ENCODE measurements around the gene BLID.

BLID gene

DNA sequence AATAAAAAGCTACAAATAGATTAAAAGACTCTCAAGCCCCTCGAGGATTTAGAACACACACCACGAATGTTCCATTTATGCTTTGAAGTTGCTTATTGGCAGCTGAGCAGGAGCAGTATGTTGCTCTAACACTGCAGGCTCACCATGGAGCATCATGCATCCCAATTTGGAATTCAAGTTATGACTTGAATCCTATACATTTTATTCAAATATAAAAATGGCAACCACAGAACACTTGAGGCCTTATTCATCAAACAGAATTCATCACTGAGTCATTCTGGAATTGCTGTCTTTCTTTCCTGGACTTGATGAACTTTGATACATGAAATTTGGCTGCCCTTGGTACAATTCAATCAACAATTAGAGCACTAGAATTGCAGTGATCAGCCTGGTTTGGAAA is 24.5 kb upstream of the BLID start:
- no peak for DNase-seq (ENCODE audit: low read depth in 2 of 3, low spot score in 2 of 3)

DNA sequence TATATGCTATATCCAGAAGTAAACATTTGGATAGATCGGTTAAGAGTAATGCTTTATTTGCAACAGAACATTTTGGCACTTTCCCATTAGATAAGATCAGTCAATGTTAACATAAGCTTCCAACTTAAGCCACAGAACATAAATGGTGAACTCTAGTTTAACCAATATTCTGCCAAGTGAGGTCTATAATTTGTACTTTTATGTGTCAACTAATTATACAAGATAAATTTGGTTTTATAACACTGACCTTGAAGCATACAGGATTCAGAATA is 23.5 kb upstream of the BLID start:
- DNase-seq (ENCODE audit: low read depth in 2 of 3, low spot score in 2 of 3) = no peak

DNA sequence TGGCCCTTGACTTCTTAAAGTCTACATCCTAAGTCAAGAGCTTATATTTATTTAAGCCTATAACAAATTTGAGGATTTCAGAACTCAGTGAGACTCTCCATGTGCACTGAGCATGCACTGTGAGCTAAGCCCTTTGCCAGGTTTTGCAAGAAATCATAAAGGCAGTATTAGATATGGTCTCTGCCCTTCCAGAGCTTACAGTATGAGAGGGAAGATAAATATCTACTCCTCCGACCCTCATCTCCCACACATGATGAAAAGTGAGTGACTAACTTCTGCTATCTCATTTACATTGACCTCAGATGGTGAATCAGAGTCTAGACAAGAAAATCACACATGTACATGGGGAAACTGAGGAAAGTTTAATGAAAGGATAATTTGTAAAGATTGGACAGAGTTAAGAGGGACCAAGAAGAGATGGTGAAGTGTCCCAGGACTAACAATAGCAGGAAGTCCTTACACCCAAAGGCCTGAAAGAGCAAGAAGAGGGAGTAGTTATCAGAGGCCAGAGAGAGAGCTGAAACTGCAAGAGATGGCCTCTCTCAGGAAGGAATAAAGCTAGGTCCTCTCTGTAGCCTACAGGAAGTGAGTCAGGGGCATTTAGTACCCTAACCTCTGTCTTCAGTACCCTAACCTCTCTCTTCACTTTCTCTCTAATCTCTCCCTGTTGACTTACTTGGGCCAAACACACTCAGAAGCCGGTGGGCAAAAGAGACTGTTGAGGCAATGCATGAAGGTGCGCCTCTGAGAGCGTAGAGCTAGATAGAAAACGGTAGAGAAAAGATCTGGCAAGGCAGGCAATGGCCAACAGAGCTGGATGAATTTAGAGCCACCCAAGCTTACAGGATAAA is 23.0 kb upstream of the BLID start:
- no peak for DNase-seq (ENCODE audit: low read depth in 2 of 3, low spot score in 2 of 3)

DNA sequence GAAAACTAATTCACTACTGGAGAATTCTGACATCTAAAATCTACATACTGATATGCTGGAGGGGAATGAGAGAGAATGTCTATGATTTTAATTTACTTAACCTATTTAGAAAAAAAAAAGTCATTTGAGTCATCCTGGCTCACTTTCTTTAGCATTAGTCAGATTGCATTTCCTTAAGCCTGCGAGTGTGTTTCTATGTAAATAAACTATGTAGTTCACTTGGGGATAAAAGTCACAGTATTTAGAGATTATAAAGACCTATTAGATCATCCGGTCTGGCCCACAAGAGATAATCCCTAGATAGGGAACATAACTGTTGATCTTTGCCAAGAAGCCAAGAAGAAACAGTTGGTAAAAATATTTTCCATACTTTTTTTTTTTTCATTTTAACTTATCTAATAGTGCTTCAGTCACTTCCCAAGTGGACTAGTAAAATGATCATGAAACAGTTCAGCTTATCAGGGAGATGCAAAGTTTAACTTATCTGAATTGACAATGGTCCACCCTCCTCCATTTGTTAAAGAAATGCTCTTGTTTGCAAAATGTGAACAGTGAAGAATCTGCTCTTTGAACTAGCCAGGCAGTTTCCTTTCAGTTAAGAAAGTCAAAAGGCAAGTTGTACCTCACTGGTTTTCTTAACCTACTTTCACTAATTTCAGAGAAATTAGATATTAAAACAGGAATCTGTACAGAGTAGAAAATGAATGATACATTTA is 21.2 kb upstream of the BLID start:
- no peak for DNase-seq (ENCODE audit: low read depth in 2 of 3, low spot score in 2 of 3)

DNA sequence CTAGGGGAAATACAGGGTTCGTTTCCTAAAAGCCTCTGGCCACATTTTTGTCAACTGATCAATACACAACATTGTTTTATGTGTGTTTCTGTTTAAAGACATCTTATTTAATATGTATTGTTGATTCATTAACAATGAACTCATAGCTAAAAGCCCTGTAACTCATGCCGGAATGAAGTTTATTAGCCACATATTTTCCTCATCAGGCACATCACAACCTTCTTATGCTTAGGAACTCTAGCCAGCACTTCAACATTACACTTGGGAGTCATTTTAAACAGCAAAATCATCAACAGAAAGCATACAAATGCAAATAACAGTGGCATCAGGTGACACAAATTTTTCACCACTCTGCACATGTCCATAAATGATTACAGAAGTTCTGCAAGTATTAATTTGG is 15.1 kb upstream of the BLID start:
- no peak for DNase-seq (ENCODE audit: low read depth in 2 of 3, low spot score in 2 of 3)

DNA sequence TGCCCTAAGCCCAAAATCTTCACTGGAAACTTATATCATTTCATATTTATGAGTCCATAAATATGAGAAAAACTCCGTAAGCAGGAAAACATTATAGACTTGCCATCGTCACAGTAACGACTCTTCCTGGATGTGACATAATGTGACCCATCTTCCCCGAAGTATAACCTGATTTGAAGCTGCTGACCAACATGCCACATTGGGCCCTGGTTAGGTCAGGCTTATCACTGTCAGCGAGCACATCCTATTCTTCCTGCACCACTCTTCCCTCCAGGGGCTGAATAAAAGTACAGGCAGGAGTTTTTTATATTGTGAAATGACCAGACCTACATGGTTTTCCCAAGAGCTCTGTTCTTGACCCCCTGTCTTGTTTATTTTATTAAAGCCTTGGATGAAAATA is 12.1 kb upstream of the BLID start:
- no peak for DNase-seq (ENCODE audit: low read depth in 2 of 3, low spot score in 2 of 3)

DNA sequence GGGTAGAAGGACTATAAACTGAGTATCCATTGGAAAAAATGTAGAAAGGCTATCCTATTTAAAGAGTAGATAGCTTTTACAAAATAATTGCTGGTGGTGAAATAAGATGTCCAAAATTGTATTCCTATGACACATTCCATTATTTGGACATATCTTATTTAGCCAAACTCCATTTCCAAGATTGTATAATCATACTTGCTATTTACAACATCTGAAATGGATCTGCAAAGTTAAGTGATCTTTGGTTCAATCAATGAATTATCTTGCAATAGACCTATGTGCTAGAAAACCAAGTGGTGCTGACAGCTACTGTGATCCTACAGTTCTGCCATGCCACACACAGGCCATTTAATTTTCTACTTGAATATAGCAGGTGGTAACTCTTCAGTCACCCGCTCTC is 11.0 kb upstream of the BLID start:
- no peak for DNase-seq (ENCODE audit: low read depth in 2 of 3, low spot score in 2 of 3)

DNA sequence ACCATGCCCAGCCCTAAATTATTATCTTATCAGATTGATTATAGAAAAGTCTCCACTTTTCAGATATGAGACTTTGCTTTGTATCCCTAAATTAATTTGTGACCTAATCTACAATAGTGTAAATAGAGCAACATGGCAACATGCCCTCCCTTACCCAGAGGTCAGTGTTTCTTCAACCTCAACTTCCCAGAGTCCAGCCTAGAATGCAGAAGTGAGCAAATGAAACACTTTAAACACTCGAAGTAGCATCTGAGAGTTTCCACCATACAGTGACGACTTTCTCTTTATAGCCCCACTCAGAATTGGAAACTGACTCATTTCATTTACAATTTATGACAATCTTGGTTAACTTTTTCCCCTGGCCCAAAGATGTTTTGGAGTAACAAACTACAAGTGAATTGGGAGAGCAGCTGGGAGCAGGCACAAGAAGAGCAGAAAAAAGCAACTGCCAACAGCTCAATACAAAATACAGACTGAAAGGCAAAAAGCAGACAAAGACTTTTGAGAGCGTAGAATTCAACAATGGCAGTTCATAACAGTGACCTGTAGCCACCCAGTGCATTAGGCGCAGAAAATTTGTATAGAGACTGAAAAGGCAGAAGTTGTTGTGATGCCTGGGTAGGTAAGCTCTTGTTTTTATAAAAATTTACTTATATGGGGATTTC is 10.1 kb upstream of the BLID start:
- no peak for DNase-seq (ENCODE audit: low read depth in 2 of 3, low spot score in 2 of 3)

DNA sequence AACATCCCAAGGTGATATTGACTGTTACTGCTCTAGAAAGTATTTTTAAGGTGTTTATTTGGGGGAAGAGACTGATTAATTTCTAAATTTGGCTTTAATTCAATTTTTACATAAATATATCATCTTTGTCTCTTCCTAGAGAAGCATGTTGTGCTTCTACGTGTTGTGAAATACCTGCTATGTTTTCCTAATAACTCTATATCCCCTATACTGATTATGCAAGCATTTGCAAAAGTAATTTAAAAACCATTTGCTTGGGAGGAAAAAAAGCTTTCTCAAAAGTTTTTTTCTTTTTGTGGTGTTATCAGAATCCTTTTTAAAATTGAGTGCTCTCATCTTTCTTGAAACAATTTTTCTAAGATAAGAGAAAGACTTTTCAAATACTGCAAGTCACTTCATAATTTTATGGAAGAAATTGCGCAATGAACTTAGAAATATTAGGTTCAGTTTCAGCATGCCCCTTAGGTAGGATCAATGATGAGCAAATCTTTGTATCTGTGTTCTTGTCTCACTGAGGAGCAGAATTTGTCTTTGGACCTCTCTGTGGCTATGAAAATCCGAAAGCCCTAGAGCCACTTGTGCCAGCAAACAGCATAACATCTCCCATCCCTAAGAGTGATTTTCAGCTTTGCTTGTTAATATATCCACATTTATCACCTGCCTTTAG is 7.4 kb upstream of the BLID start:
- DNase-seq (ENCODE audit: low read depth in 2 of 3, low spot score in 2 of 3) = no peak

DNA sequence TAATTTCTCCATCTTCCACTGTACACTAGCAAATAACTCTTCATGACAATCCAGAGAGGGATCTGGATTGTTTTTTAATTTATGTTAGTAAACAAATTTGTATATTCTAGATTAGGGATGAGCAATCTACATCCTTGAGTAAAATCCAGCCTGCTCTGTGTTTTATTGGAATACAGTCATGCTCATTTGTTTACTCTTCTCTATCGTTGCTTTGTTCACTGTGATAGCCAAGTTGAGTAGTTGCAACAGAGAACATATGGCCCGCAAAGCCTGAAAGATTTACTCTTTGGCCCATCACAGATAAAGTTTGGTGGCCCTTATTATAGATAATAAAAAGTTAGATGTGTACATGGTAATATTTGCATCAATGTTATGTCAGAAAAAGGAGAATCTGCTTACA is 6.2 kb upstream of the BLID start:
- no peak for DNase-seq (ENCODE audit: low read depth in 2 of 3, low spot score in 2 of 3)

DNA sequence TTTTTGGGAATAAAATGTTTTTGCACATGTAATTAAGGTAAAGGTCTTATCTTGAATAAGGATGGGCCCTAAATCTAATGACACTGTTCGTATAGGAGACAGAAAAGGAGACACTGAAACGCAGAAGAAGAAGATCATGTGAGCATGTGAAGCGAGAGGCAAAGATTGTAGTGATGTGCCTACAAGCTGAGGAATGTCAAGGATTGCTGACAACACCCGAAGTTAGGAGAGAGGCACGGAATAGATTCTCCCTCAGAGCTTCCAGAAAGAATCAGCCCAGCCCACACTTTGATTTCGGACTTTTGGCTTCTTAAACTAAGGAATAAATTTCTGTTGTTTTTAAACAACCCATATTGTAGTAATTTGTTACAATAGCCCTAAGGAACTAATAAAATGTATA is 4.1 kb upstream of the BLID start:
- DNase-seq (ENCODE audit: low read depth in 2 of 3, low spot score in 2 of 3) = no peak

DNA sequence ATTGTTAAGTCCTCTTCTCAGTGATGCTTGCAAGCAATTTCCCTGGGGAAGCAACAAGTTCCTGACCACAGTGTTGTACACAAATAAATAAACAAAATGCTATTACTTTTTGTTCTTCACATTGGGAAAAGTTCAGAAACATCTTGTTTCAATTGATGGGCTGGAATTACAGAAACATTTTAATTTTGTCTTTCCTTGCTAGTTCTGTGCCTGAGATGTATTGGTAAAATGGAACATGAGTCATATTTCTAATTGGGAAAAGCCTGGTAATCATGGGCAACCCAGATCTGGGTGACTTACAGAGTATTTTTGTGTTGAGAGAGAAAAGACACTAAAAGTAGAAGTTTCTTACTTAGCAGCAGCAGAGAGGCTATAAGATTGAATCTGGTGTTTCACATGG is 576 bp upstream of the BLID start:
- no peak for DNase-seq (ENCODE audit: low read depth in 2 of 3, low spot score in 2 of 3)

DNA sequence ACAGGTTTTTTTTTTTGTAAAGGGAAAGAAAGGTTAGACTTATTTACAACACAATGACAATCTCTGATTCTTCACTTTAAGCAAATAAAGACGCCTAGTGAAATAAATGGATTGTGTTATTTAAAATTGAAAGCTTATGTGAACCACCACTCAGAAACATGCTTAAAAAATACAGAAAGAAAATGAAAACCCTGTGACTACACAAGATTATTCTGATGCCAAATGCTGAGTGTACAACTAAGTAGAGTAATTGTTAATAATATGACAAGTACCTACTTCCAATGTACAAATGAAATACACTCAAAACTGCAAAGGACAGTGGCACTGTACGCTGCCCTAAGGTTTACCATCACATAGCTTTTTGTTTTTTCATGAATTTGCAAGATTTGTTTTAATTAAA is 1.0 kb downstream of the BLID start:
- DNase-seq (ENCODE audit: low read depth in 2 of 3, low spot score in 2 of 3) = no peak

DNA sequence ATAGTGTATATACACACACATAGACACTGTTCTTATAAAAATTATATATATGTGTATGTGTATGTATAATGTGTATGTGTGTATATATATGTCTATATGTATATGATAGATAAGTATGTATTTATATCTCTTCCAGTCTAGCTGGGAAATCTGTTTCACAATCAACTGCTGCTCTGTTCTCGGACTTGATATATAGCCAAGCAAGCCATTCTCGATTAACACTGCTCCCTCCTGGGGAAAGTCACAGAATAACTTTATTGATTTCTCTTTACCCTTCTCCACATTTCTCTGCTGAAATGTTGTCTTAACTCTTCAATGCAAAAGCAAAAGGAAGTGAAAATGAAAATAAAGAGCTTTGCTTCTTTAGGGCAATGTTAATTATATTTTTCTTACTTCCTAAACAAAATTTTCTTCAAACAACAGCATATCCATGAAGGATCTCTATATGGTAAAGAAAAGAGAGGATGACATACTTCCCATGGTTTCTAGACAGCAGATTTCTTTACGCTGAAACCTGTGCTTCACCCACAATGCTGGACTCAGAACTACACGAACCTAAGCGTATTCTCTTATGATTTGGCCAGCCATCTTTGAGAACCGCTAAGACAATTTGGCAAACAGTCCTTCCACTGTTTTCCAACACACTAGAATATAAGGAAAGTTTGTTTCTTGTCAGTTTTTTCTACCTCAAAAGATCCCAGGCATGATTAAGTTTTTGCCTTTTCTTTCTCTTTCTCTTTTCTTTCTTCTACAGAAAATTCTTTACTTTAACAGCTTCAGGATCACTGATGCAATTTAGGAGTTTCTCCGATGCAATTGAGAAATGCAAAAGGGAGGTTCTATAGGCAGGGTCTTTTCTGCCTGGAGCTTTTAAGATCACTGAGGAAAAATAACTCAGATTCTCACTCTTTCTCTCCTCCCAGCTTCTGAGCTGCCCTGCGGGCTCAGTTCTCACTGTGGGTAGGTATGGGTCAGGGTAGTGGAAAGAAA is 1.9 kb downstream of the BLID start:
- no peak for DNase-seq (ENCODE audit: low read depth in 2 of 3, low spot score in 2 of 3)

DNA sequence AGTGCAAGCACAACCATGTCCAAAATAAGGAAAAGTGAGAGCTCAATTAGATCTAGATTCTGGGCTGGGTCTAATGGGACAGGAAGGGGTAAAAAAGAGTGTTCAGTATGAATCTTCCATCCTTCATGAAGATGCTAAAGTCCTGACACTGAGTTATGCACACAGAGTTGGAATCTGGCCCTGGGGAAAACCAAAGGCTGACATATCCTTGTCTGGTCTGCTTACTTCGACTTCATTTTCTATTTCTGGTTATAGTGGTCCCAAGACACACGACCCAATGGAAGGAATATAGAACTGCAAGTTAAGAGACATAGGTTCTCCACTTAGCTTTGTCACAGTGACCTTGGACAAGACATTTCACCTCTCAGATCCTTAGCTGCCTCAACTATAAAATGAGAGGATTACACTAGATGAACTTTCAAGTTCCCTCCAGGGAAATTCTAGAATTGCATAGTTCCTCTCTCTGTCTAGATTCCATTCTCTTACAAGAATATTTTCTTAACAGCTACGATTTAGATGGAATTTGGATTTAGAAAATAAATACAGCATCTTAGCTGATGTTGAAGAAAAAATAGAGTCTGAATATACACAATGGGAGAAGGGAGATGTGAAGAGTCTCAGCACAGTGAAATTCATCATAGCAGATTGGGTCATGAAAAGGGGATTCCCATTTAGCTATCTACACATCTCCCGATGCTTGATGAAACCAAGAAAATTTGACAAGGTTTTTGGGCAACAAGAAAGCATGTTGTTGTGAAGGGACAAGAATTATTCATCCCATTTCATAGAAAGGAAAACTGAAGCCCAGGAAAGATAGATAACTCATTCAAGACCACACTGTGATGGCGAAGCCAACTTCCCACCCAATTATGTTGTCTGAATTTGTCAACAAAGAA is 3.3 kb downstream of the BLID start:
- DNase-seq (ENCODE audit: low read depth in 2 of 3, low spot score in 2 of 3) = no peak

DNA sequence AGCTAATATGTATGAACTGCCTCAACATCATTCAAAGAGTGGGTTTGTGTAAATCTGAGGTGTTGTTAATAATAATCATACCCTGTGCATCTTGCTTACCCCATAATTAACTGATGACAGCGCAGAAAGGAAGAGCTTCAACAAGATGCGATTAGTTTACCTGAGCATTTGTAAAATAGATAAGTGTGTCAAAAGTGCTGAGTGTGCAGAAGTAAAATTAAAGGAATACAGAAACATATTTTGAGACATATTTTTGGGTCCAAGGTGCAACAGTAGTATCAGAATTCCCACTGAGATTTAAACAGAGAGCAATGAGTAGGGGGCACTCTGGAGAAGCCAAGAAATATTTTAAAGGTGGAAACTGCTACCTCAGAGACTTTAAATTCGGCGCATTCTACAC is 6.1 kb downstream of the BLID start:
- no peak for DNase-seq (ENCODE audit: low read depth in 2 of 3, low spot score in 2 of 3)

DNA sequence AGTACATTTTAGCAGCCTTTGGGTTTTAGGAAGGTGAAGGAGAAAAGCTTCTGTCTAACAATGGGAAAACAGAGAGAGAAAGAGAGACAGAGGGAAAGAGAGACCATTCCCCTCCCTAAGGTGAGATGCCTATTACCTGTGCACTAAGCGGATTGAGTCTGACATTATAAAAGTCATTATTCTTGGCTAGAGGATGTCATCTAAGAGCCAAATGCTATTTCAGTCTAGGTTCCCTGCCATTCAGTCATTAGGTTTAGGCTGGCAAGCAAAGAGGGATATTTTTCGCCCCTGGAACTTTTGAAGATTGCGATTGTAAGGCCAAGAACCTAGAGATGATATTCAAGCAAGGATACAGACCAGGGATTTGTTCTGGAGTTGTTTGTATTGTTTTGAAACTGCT is 7.2 kb downstream of the BLID start:
- DNase-seq (ENCODE audit: low read depth in 2 of 3, low spot score in 2 of 3) = no peak

DNA sequence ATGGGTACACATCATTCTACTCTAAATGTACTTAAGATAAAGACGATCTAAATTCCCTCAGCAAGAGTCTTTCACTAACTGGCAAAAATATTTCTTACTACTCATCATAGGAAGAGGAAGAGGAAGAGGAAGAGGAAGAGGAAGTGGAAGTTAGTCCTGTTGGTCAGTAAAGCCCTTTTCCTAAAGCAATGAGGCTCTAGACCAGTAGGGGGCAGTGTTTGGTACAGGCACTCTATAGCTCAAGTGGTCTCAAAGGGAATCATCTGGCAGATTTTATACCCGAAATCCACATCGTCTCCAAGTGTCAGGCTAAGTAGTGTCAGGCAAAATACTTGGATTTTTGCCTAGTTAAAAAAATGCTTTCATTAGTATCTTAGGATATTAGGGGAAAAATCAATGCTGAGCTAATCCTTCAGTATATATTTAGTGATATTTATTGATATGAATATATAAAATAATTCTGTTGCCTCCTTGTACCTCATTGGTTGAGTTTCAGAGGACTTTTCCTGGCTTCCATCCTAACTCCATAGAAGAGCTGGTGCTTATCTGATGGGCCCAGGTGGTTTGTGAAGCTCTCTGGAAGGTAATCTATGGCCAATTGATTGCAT is 7.7 kb downstream of the BLID start:
- peak in 1 of 3 experiments; percentile 12 for DNase-seq (ENCODE audit: low read depth in 2 of 3, low spot score in 2 of 3)

DNA sequence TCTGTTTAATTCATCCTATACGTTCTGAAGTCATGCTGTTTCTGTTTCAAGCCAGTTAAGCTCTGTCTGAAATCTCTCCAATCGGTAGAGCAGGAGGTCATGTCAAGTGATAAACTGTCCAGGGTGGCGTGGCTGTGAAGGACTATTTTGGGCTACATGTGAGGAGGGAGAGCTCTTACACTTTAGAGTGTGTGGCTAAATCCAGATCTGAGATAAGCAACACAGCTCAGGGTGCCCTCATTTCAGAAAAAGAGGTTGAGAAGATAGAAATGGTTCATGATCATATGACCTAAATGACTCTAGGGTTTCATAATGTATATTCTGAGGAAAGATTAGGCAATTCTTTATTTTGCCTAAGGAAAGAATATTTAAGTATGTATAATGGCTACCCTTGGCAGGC is 8.4 kb downstream of the BLID start:
- no peak for DNase-seq (ENCODE audit: low read depth in 2 of 3, low spot score in 2 of 3)
